Upper lobe of left lung (tissue), 6 donors: ENCODE measurements around the gene POLE3. TPM values are rescaled to one million over a fixed set of nuclear protein-coding genes. Genes with fewer than 3 reads are reported as not detected.

ENCODE experiments used
- ATAC-seq, 2 donors: fragments of 200-7000 bp; cut with Tn5 transposase; one replicate each; pipeline ENCODE4 v1.9.1; 2022; ENCODE audit warnings: mild to moderate bottlenecking in 2 of 2, moderate library complexity in 2 of 2; ENCODE audit not compliant: low FRiP score in 2 of 2
- DNase-seq, 2 donors: peaks; one replicate each; pipeline ENCODE4 v3.0.0-alpha.2; 2019 to 2020
- H3K27ac ChIP-seq, 4 donors: fragments of 200-600 bp; sonication (generic); one replicate each; pipeline ENCODE4 v1.5.1; 2016 to 2019
- H3K27me3 ChIP-seq, 4 donors: fragments of 200-600 bp; sonication (generic); one replicate each; pipeline ENCODE4 v1.5.1; 2017 to 2019
- H3K36me3 ChIP-seq, 4 donors: fragments of 200-600 bp; sonication (generic); one replicate each; pipeline ENCODE4 v1.5.1; 2016 to 2019
- H3K4me1 ChIP-seq, 4 donors: fragments of 200-600 bp; sonication (generic); one replicate each; pipeline ENCODE4 v1.5.1; 2018 to 2019
- H3K4me3 ChIP-seq, 4 donors: fragments of 200-600 bp; sonication (generic); one replicate each; pipeline ENCODE4 v1.5.1; 2017 to 2019; ENCODE audit warnings: mild to moderate bottlenecking in 2 of 4, moderate library complexity in 1 of 4
- H3K9me3 ChIP-seq, 4 donors: fragments of 200-600 bp; sonication (generic); one replicate each; pipeline ENCODE4 v1.5.1; 2018 to 2019
- EP300 ChIP-seq, 4 donors: sonication (generic); formaldehyde crosslinking; IDR thresholded peaks; one replicate each; pipeline ENCODE4 v1.5.1; 2017; ENCODE audit warnings: antibody characterized with exemption in 4 of 4, control low read depth in 2 of 4
- POLR2A ChIP-seq, 4 donors: fragments of 450-650 bp; IDR thresholded peaks; one replicate each; pipeline ENCODE4 v1.5.1; 2016 to 2017; ENCODE audit warnings: antibody characterized with exemption in 4 of 4, mild to moderate bottlenecking in 2 of 4
- POLR2AphosphoS5 ChIP-seq, 2 donors: sonication (generic); formaldehyde crosslinking; IDR thresholded peaks; one replicate each; pipeline ENCODE4 v1.5.1; 2017; ENCODE audit warnings: antibody characterized with exemption in 2 of 2
- WGBS, 2 donors: methylation state at CpG; one replicate each; pipeline ENCODE4 v1.1.5; 2017 to 2018; 5-methylcytosine and 5-hydroxymethylcytosine counted together
- total RNA-seq, 6 donors: library from RNA; depleted of rRNA in 4 of 6; stranded (reverse); fragments of >200 nt in 4 of 6; gene quantifications; one replicate each; pipeline versions ENCODE4 v1.1.0 to v1.2.1, GENCODE V29; 2016 to 2021
- TF ChIP-seq, protein P1 (sequence below), 6 experiments: fragments of 450-650 bp in 4 of 6; fragments of 200-600 bp in 2 of 6; sonication (generic) in 2 of 6; IDR thresholded peaks; one replicate each; pipeline ENCODE4 v1.5.1; 2016 to 2019; ENCODE audit warnings: antibody characterized with exemption in 6 of 6
- donor health status: DM: no; HTN: no; CAD: no; lungs with moderate emphysema.
- donor health status: DM: no; HTN: yes; CAD: no; lungs with severe emphysema.

The POLE3 gene
- total RNA-seq, 6 donors from 2014 or later: 6.4 to 37.1 (median 28.4) TPM

DNA sequence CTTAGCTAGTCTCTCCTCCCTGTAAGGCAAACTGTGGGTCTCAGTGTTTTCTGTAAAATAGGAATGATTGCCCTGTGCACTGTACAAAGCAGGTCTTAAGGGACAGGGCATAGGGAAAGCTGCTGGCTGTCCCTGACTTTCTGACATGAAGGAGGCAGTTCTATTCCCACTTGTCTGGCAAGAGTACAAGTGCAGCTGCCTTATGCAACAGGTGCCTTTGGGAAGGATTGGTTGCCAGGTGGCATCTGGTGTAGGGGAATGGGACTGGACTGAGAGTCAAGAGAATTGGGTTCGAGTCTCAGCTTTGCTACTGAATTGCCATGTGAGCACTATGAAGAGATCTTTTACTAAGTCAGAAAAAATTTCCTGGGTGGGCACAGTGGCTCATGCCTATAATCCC lies 51.1 kb downstream of the POLE3 start:
- no peak for TF ChIP-seq POLR2AphosphoS5 (IDR thresholded peaks at IDR 0.05)
- TF ChIP-seq POLR2A (IDR thresholded peaks at IDR 0.05): no peak
- TF ChIP-seq EP300 (IDR thresholded peaks at IDR 0.05): no peak
- TF ChIP-seq, protein P1, sequence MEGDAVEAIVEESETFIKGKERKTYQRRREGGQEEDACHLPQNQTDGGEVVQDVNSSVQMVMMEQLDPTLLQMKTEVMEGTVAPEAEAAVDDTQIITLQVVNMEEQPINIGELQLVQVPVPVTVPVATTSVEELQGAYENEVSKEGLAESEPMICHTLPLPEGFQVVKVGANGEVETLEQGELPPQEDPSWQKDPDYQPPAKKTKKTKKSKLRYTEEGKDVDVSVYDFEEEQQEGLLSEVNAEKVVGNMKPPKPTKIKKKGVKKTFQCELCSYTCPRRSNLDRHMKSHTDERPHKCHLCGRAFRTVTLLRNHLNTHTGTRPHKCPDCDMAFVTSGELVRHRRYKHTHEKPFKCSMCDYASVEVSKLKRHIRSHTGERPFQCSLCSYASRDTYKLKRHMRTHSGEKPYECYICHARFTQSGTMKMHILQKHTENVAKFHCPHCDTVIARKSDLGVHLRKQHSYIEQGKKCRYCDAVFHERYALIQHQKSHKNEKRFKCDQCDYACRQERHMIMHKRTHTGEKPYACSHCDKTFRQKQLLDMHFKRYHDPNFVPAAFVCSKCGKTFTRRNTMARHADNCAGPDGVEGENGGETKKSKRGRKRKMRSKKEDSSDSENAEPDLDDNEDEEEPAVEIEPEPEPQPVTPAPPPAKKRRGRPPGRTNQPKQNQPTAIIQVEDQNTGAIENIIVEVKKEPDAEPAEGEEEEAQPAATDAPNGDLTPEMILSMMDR (IDR thresholded peaks at IDR 0.05): no peak
- Histone ChIP-seq H3K27me3 (no peaks in the 10 kb centered on the region), H3K4me1 (no peaks in the 10 kb centered on the region), H3K9me3 (no peaks in the 10 kb centered on the region), H3K36me3 (no peaks in the 10 kb centered on the region), H3K27ac (no peak overlapping the region), H3K4me3 (no peak overlapping the region)
- DNase-seq (no peak), ATAC-seq (no peak)
- 91 to 93% methylated on average over 1 of the region's 1 CpG for WGBS, 2 donors

Other genes starting within 250 kb of the POLE3 start
- 10 to 100 TPM; 36.5 to 72.3 (median 50.0) TPM for gene FKBP15, start 189.4 kb downstream of the POLE3 start, total RNA-seq
- 10 to 100 TPM; 10.5 to 44.7 (median 28.5) TPM for gene SLC31A1, start 189.1 kb downstream of the POLE3 start, total RNA-seq
- 10 to 100 TPM; 17.7 to 41.9 (median 28.4) TPM for gene CDC26, start 135.1 kb downstream of the POLE3 start, total RNA-seq
- gene PRPF4, start 135.0 kb downstream of the POLE3 start, total RNA-seq: 10 to 100 TPM in 5 of 6 donors, 1 to 10 TPM in 1; 7.1 to 18.2 (median 15.0) TPM
- gene RNF183, start 107.3 kb downstream of the POLE3 start, total RNA-seq: 1 to 10 TPM in 1 of 6 donors, under 1 TPM in 2, not detected in 3; 0.30 to 3.1 (median 0.39) TPM
- gene WDR31, start 70.4 kb downstream of the POLE3 start, total RNA-seq: 1 to 10 TPM; 2.0 to 5.2 (median 3.1) TPM
- 10 to 100 TPM in 3 of 6 donors, 1 to 10 TPM in 3; 5.2 to 21.1 (median 12.7) TPM for gene BSPRY, start 61.1 kb downstream of the POLE3 start, total RNA-seq
- gene HDHD3, start 33.7 kb downstream of the POLE3 start, total RNA-seq: 10 to 100 TPM; 12.0 to 25.8 (median 19.6) TPM
- 10 to 100 TPM; 30.6 to 48.2 (median 38.2) TPM for gene ALAD, start 9.4 kb downstream of the POLE3 start, total RNA-seq
- gene C9orf43, start 72 bp upstream of the POLE3 start, total RNA-seq: 1 to 10 TPM in 2 of 6 donors, under 1 TPM in 4; 0.23 to 3.1 (median 0.43) TPM
- 10 to 100 TPM; 60.3 to 93.2 (median 72.6) TPM for gene RGS3, start 53.1 kb upstream of the POLE3 start, total RNA-seq